HL-60 (cell line): Measurements from ENCODE around the gene EMP1.

Experiments used
- GABPA ChIP-seq: IDR thresholded peaks from 2 replicates; pipeline ENCODE4 v1.6.1; 2012; ENCODE audit warnings: low read depth
- TF ChIP-seq, protein P1 (sequence below): IDR thresholded peaks from one replicate; pipeline ENCODE4 v1.5.1; 2011; ENCODE audit warnings: low read length, control low read depth, inconsistent platforms; ENCODE audit not compliant: insufficient read depth

DNA sequence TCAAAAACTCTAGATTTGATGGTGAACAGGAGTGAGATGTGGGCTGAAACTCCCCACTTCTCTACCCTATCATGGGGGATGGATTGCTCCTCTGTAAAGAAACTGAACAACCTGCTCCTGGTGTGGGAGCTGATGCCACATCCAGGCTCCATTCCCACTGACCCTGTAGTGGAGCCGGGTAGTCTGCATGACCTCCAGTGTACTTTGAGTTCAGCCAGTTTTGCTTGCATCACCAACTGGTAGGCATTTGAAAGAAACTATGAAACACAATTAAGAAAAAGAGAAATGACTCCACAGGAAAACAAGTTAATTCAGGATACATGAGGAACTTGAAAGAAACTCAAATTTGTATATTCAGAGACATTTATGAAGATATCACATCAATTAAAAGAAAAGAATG is 27.3 kb upstream of the EMP1 start:
- TF ChIP-seq GABPA = no peak
- TF ChIP-seq, protein P1, sequence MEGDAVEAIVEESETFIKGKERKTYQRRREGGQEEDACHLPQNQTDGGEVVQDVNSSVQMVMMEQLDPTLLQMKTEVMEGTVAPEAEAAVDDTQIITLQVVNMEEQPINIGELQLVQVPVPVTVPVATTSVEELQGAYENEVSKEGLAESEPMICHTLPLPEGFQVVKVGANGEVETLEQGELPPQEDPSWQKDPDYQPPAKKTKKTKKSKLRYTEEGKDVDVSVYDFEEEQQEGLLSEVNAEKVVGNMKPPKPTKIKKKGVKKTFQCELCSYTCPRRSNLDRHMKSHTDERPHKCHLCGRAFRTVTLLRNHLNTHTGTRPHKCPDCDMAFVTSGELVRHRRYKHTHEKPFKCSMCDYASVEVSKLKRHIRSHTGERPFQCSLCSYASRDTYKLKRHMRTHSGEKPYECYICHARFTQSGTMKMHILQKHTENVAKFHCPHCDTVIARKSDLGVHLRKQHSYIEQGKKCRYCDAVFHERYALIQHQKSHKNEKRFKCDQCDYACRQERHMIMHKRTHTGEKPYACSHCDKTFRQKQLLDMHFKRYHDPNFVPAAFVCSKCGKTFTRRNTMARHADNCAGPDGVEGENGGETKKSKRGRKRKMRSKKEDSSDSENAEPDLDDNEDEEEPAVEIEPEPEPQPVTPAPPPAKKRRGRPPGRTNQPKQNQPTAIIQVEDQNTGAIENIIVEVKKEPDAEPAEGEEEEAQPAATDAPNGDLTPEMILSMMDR = no peak
